Left cardiac atrium (tissue), 4 donors: ENCODE data around the gene SPDEF. TPM values are rescaled to one million over a fixed set of nuclear protein-coding genes. Genes with fewer than 3 reads are reported as not detected.

Source experiments
- ATAC-seq, 2 donors: fragments of 200-7000 bp; cut with Tn5 transposase; one replicate each; pipeline ENCODE4 v1.9.1; 2020; ENCODE audit warnings: mild to moderate bottlenecking in 2 of 2, moderate library complexity in 2 of 2
- DNase-seq: peaks from one replicate; pipeline ENCODE4 v3.0.0-alpha.2; 2020
- intact Hi-C, 2 donors: fragments of 100-400 bp; cut with DNase I; formaldehyde crosslinking; loops; one replicate each; pipeline versions ENCODE4 v1.14.1 to v1.15.1; 2022 to 2023
- total RNA-seq, 2 donors: library from RNA; stranded (reverse); fragmentation: NEBNext Ultra II Directional; extraction: Animal tissue kit (Norgen Biotek cat#: 25700); gene quantifications; one replicate each; pipeline ENCODE4 v1.2.1, GENCODE V29; 2021
- donor health status: DM: no; HTN: yes; CAD: no.
- donor health status: DM: no; HTN: yes; CAD: no; lungs with severe emphysema.
- donor health status: DM: yes; HTN: yes; CAD: no.
- donor health status: Dilated cardiomyopathy.

SPDEF gene
- total RNA-seq, 2 donors from 2014 or later, result 0.16 TPM; not detected in 1

DNA sequence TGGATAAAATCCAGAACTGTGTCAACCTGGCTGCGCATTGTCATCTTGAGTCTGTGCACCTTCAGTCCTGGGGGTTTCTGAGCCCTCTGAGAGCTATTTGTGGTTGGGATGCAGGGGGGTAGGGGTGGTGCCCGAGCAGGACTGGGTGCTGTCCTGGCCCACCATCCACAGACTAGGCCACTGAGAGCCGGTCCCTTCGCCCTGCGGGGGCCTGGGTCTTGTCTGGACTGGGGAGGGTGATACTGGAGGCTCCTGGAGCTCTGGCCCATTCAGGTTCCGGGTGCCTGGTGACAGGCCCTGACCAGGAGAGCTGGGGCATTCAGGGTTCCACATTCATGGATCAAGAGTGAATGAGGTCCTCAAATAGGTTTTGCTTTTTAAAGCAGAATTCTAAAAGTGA is 20.9 kb downstream of the SPDEF start:
- intact Hi-C loops, result no loop called here
- no peak for DNase-seq
- ATAC-seq, result no peak

DNA sequence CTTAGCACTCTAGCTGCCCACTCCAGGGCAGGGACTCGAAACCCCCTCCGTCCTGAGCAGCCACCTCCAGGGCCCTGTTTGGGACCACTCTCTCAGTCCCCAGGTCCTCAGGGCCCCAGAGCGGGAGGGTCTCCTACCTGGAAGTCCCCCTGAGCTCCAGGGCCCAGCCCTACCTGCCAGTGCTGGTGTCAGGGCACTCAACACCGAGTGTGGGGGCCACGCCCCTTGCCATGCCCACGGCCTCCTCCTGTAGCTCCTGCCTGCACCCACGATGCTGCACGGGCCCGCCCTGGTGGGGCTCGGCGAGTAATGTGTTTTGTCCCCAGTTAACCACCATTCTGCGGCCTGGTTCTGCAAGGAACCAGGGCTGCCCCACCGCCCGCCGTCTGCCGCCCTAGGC is 21.5 kb downstream of the SPDEF start:
- no peak for DNase-seq
- intact Hi-C loops, result loop anchor here in 1 of 2 donors (5.0 kb wide), 1 partner anchor 73 kb away; no protein-coding TSS in a partner anchor
- ATAC-seq, result no peak

DNA sequence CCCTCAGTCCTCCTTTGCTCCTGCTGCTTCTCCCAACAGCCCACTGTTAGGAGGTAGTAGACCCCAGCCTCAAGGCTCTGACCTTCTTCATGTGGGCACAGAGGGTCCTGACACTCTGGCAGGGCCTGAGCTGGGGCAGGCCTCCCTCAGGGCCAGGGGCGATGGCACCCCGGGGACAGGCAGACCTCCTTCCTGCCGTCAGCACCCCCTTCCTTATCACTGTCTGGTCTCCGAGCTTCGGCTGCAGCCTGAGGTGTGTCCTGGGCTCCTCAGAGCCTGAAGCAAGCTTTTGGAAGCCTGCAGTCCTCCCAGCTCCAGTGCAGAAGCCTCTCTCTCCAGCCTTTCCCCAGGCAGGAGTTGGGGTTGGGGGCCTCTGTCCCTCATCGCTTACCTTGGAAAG is 22.0 kb downstream of the SPDEF start:
- DNase-seq, result no peak
- intact Hi-C loops, result loop anchor here in 1 of 2 donors (5.0 kb wide), 1 partner anchor 73 kb away; no protein-coding TSS in a partner anchor
- ATAC-seq, result no peak

DNA sequence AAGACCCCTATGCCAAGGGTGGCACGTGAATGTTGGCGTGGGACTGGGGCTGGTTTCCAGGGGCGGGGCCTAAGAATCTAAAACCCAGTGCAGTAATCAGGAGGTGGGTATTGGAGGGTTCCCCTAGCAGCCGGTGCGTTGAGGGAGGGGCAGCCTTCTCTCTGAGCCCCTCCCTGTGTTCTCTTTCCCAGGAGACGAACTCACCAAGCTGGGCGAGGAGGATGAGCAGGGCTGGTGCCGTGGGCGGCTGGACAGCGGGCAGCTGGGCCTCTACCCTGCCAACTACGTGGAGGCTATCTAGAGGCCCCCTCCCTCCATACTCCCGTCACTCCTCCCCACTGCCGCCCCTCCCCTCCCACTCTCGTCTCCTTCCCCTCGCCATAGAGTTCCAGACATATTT is 23.9 kb downstream of the SPDEF start:
- intact Hi-C loops, result loop anchor here in 1 of 2 donors (5.0 kb wide), 1 partner anchor 75 kb away; no protein-coding TSS in a partner anchor
- DNase-seq, result no peak
- ATAC-seq, result peak in 1 of 2 donors; percentile 3

DNA sequence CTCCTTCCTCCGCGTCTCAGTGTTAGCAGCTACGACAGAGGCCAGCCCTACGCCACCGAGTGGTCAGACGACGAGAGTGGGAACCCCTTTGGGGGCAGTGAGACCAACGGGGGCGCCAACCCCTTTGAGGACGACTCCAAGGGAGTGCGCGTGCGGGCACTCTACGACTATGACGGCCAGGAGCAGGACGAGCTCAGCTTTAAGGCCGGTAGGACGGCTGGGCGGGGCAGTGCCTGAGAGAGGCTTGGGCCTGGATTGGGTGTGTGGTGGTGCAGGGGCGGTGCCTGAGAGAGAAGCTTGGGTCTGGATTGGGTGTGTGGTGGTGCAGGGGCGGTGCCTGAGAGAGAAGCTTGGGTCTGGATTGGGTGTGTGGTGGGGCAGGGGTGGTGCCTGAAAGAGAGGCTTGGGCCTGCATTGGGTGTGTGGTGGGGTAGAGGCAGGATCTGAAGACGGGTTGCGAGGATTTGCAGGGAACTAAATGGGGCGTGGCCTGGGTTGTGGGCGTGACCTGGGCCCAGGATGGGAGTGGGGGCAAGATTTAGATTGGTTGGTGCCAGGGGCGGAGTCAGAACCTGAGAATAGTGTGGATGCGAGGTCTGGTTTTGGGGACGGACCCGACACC is 24.4 kb downstream of the SPDEF start:
- ATAC-seq (peak in 1 of 2 donors; percentile 74), DNase-seq (peak; percentile 54)
- intact Hi-C loops, result loop anchor here in 1 of 2 donors (5.0 kb wide), 1 partner anchor 76 kb away; no protein-coding TSS in a partner anchor

DNA sequence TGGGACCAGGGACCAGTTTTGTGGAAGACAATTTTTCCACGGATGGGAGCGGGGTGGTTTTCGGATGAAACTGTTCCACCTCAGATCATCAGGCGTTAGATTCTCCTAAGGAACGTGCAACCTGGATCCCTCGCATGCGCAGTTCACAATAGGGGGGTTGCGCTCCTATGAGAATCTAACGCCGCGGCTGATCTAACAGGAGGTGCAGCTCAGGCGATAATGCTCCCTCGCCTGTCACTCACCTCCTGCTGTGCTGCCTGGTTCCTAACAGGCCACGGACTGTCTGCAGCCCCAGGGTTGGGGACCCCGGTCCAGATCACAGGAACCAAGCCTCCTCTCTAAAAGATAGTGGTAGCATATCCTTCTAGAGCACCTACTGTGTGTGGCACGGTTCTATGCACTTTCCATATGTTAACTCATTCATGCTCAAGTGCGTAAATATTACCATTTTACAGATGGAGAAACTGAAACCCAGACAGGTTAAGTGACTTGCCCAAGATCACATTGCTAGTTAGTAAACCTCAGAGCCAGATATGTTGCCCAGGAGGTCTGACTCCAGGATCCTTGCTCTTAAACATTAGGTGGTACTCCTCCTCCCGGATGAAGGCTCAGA is 25.3 kb downstream of the SPDEF start:
- DNase-seq (no peak), ATAC-seq (no peak)
- intact Hi-C loops, result loop anchor here in 1 of 2 donors (5.0 kb wide), 1 partner anchor 76 kb away; no protein-coding TSS in a partner anchor

DNA sequence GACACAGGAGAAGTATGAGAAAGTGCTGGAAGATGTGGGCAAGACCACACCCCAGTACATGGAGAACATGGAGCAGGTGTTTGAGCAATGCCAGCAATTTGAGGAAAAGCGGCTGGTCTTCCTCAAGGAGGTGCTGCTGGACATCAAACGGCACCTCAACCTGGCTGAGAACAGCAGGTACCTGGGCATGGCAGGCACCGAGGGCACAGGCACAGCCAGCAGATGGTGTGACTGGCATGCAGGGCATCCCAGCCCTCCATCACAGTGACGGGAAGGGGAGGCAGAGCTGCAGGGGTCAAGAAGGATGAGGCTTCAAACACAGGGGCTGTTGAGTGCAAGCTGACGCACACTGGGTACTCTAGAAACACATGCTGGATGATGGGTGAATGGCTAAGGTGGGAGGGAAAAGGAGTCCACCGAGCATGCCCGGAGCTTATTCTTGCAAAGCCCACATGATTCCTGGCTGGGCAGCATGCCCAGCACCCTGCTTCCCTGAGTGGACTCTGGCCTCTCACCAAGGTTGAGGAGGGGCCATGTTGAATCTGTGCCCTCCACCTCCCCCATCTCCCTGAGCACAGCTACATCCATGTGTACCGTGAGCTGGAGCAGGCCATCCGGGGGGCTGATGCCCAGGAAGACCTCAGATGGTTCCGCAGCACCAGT is 26.3 kb downstream of the SPDEF start:
- DNase-seq (no peak), ATAC-seq (no peak)
- intact Hi-C loops, result loop anchor here in 1 of 2 donors (5.0 kb wide), 1 partner anchor 78 kb away; no protein-coding TSS in a partner anchor

DNA sequence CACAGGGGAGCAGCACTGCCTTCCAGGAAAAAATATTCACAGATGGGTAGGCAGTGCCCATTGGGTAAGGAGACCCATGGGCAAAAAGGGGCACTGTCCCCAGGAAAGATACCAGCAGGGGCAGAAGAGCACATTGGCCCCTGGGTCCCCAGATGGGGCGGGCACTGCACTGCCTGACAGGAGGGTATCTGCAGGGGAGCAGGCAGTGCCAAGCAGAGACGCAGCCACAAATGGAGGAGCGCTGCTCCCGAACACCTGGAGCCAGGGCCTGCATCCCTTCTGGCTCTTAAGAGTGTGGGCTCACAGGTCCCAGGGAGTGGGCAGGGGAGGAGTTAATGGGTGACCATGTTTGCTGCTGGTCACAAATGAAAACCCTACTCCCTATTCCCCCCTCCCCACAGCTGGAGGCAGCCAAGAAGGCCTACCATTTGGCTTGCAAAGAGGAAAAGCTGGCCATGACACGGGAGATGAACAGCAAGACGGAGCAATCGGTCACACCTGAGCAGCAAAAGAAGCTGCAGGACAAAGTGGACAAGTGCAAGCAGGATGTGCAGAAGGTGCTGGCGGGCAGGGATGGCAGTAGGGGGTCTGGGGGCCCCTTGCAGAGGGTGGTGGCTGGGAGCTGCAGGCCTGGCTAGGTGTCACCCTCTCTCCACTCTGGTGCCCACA is 27.0 kb downstream of the SPDEF start:
- ATAC-seq, result no peak
- intact Hi-C loops, result no loop called here
- no peak for DNase-seq

DNA sequence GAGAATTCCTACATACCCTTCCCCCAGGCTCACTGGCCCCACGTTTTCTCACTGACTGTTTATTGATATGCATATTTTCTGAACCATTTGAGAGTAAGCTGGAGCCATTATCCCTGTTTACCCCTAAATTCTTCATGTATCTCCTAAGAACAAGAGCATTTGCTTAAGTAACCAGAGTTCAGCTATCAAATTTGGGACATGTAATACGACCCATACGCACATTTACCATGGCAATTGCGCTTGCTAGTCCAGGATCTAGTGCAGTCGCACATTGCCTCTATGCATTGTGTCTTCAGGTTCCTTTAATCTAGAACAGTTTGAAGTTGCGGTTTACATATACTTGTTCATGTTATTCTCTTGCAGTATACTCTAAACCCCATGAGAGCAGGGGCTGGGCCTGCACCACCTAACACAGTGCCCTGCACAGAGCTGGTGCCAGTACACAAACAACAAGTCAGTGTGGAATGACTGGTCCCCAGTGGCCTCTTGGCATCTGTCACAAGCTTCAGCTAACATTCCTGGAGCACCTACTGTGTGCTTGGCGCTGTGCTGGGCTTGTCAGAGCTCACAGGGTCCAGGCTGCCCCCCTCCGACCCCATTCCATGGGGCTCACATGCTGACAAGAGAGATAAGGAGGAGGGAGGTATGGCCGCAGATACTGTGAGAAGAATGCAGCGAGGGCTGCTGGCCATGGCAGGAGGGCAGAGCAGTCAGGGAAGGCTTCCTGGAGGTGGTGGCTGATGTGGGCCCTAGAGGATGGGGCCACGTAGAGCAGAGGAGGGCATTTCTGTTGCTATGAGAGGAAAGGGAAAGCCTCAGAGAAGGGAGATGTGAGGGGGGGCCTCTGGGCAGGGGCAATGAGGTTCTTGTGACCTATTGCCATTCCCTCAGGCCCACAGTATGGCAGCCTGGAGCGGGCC is 28.1 kb downstream of the SPDEF start:
- intact Hi-C loops, result loop anchor here in 1 of 2 donors (1.0 kb wide), 1 partner anchor 81 kb away; no protein-coding TSS in a partner anchor
- DNase-seq, result peak; percentile 10
- ATAC-seq, result no peak

DNA sequence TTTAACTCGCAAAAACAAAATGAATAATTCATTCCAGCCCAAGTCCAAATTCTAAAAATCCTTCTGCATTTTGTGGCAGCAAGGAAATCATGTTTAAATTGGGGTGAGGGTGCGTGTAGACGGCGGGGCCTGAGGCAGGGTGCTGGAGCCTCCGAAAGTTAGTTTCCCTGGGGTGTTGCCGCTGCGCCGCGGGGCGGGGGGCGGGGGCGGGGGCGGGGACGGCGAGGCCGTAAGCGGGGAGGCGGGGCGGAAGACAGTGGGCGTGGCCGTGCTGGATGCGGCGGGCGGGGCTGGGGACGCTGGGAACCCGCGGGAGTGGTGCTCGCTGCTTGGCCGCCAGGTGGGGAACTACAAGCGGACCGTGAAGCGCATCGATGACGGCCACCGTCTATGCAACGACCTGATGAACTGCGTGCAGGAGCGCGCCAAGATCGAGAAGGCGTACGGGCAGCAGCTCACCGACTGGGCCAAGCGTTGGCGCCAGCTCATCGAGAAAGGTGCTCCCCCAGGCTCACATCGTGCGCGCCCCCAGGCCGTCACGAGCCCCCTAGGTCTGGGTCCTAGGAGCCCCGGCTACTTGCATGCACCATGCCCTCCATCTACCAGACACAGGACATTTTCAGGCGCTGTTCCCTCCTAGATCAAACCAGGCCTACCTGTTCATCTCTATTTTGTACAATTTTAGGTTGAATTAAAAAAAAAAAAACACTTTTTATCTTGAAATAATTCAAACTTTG is 29.0 kb downstream of the SPDEF start:
- intact Hi-C loops, result loop anchor here in 1 of 2 donors (1.0 kb wide), 1 partner anchor 82 kb away; no protein-coding TSS in a partner anchor
- ATAC-seq, result peak; percentile 94 to 98

DNA sequence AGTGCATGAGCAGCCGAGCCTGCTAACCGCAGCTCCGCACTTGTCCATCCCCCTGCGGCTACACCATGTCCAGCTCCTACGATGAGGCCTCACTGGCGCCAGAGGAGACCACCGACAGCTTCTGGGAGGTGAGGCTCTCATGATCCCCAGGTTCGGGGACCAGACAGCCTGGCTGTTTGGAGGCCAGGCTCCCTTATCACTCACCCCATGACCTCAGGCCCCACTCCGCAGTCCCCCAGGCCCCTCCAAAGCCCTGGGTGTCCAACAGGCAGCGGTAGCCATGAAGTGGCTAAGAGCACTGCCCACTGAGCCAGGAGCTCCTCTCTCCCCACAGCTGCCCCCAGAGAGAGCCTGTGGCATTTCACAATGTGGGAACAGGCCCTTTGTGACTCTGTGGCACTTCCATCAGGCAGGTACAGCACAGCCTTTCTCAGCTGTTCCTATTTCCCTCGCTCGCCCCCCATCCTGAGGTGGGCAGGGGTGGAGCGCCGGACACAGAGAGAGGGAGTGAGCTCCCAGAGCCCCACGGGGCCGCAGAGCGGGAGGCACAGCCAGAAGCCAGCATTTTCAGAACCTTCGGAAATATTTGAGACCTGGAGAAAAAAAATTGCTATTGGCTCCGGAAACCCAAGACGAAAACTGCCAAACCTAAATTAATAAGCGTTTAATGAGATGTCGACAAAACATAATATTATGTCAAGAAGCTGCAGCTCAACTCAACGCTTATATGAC is 29.7 kb downstream of the SPDEF start:
- peak in 1 of 2 donors; percentile 8 for ATAC-seq
- no peak for DNase-seq
- intact Hi-C loops, result no loop called here

More for the DNA sequence above, 29.0 kb downstream of the SPDEF start:
- peak; percentile 97 for DNase-seq

DNA sequence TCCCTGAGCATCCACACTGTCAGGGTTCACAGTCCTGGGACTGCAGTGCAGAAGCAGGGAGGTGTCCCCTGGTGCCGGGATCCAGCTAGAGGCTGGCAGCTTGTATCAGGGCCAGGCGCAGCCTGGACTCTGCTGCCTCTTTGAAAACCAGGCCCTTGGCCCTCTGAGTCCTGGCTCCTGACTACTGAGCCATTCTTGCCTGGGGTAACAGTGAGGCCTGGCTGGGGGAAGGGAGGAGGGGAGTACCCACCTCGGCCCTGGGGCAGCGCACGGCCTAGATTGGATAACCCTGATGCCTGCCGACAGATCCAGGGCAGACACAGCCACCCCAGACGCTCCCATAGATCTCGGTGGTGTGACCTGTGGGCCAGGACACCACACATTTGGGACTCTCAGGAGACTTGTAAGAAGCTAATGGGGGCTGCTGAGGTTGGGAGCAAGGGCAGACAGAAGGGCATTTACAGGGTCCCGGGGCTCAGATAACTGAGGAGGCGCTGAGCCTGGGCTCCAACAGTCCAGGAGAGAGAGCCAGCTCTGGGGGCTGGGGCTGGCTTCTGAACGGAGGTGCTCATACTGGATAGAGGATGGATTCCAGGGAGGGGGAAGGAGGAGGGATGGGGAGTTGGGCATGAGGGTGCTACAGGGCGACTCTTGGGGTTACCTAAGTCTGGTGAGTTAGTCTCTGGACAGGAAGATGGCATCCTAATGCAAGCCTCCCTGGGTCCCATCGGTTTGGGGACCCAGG is 30.5 kb downstream of the SPDEF start:
- intact Hi-C loops, result no loop called here
- ATAC-seq (no peak), DNase-seq (peak; percentile 13)

DNA sequence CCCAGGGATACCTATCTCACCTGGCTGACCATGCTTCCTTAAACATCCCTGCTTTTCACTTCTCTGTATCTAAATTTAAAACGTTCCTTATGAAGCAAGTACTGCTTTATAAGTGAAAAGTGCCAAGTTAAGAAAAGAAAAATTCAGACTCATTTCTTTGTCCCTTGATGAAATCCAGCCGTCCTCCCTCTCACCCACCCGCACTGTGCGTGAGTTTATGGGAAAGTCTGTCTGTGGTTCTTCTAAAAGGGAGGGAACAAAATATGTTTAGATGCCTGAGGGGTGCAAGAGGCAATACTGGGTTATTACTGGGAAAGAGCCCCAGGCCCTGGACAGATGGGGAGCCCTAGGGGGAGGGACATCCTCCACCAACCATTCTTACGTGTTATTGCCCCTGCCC is 31.2 kb downstream of the SPDEF start:
- intact Hi-C loops, result no loop called here
- DNase-seq (no peak), ATAC-seq (no peak)

DNA sequence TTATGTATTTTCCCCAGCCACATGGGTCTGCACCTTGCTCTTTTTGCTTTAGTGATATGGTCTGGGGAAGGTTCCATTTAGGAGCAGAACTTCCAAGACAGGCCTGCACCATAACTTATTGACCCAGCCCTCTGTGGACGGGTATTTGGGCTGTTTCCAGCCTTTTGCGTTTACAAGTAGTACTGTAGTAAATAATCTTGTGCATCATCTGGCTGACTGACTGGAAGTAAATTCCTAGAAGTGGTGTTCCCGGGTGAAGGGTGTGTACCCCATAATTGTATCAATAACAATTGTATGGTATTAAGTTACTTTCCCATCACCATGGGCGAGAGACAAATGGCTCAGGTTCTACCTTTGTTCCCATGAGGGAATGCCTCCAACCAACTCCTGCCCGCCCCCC is 31.6 kb downstream of the SPDEF start:
- intact Hi-C loops, result no loop called here
- ATAC-seq (no peak), DNase-seq (peak; percentile 2)

DNA sequence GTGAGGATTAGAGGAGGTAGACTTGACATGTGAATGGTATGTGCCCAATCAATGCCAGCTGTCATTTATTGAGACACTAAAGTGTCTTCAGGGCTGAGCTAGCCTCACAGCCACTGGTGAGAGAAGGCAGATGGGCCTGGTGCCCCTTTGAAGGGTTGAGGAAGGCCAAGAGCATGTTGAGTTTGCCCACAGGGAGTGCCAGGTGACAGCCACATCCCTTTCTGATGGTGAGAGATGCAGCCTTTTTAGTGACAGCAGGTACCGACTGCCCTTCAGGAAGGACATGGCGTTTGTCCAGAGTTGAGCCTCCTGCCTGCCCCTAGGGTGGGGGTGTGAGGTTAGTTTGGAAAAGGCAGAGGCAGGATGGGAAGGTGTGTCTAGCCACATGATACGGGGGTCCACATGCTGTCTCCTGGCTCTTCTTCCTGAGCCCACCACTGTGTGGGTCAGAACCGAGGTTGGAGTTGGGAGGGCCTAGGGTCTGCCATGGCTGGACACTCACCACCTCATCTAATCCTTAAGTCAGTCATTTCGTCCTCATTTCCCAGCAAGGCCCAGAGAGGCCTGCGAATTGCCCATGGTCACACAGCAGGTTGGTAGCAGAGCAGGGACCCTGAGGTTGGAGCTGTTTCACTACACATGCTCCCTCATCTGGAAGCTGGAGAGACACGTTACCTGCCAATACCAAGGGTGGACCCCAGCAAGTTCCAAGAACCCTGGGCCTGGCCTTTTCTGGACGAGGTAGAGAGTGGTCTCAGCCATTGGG is 32.5 kb downstream of the SPDEF start:
- peak; percentile 7 for DNase-seq
- ATAC-seq, result no peak
- intact Hi-C loops, result no loop called here

DNA sequence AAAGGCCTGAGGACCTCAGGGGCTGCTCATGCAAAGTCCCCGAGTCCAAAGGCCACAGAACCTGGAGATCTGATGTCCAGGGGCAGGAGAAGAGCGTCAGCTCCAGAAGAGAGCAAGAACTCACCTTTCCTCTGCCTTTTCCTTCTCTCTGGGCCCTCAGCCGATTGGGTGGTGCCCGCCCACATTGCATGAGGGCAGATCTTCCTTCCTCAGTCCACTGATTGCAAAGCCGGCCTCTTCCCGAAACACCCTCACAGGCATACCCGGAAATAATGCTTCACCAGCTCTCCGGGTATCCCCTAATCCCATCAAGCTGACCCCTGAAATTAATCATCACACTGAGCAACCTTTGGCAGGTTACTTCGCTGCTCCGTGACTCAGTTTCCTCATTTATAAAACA is 33.4 kb downstream of the SPDEF start:
- intact Hi-C loops, result no loop called here
- ATAC-seq (no peak), DNase-seq (peak; percentile 3)
